ENCODE results near the gene SCNN1B. TPM values are rescaled to one million over a fixed set of nuclear protein-coding genes. Genes with fewer than 3 reads are reported as not detected.
"Not testable (repeated sequence)": the region's sequence is repeated elsewhere in the genome, so short reads cannot be mapped to it uniquely, and the experiment has no call there.

SCNN1B gene
- total RNA-seq, 1 experiment from 2014 or later: not detected

DNA sequence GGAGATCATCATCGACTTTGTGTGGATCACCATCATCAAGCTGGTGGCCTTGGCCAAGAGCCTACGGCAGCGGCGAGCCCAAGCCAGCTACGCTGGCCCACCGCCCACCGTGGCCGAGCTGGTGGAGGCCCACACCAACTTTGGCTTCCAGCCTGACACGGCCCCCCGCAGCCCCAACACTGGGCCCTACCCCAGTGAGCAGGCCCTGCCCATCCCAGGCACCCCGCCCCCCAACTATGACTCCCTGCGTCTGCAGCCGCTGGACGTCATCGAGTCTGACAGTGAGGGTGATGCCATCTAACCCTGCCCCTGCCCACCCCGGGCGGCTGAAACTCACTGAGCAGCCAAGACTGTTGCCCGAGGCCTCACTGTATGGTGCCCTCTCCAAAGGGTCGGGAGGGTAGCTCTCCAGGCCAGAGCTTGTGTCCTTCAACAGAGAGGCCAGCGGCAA lies 78.4 kb downstream of the SCNN1B start:
- no peak for DNase-seq (ENCODE audit: low read depth)

DNA sequence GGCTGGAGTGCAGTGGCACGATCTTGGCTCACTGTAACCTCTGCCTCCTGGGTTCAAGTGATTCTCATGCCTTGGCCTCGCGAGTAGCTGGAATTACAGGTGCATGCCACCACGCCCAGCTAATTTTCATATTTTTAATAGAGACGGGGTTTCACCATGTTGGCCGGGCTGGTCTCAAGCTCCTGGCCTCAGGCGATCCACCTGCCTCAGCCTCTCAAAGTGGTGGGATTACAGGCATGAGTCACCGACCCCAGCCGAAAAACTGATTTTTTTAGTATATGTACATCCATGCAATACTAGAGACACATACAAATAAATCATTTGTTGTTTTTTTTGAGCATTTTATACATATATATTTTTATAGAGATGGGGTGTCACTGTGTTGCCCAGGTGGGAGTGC lies 79.6 kb downstream of the SCNN1B start:
- DNase-seq (ENCODE audit: low read depth): not testable (repeated sequence)

DNA sequence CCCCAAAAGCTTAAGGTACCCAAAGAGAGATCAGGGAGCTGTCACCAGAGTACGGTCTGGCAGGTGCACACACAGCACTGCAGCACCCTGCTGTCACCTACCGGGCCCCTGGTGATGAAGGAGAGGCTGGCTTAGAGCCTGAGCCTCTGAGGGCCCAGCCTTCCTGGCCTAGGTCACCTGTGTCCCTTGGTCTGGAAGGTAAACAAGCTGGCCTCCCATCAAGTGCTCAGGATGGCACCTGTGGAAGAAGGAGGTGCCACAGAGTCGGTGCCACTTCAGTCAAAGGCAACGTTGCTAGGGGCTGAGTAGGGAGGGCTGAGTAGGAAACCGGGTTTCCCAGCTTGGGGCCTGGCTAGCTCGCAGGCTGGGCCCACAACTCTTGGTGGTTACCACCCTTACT lies 80.2 kb downstream of the SCNN1B start:
- DNase-seq (ENCODE audit: low read depth): no peak

DNA sequence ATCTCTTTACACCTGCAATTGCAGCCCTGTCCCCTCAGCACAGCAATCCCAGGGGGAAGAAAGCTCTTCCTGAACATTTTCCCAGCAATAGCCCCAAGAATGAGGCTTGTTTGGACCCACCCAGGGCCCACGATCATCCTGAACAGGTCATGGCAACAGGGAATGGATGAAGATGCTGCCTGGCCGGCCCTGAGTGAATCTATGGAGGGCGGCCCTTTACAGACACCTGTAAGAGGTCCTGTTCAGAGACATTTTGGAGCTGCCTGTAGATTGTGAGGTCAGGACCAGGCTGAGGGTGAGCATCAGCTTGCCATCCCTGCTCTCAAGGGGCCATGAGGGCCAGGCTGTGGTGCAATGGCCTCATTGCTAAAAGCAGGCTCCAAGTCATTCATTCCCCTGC lies 81.8 kb downstream of the SCNN1B start:
- no peak for DNase-seq (ENCODE audit: low read depth)

DNA sequence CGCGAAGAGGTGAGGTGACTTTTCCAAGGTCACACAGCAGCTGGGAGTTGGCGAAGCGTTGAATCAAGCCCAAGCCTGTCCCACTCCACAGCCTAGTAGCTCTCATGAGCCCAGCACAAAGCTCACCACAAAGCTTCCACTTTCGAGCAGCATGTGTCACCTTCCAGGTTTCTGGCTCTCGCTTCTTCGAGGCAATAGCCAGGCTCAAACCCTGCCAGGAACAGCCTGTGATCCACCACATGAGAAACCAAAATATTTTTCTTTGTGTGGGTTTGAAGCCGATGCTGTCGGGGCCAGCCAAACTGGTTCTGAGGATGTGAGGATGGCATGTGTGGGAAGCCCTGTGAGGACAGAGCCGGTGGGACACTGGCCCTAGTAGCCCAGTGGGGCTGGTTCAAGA lies 82.8 kb downstream of the SCNN1B start:
- no peak for DNase-seq (ENCODE audit: low read depth)

DNA sequence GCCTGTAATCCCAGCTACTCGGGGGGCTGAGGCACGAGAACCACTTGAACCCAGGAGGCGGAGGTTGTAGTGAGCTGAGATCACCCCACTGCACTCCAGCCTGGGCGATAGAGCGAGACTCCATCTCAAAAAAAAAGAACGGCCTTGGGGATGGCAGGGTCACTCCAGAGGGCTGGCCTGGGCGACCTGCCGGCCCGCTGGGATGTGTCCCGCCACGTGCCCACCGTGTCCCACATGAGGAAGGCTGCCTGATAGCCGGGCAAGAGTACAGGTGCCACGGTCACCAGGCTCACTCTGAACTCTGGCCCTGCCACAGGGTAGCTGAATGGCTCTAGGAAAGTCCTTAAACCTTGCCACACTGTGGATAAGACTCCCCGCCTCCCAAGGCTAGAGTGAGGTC lies 83.3 kb downstream of the SCNN1B start:
- no peak for DNase-seq (ENCODE audit: low read depth)

DNA sequence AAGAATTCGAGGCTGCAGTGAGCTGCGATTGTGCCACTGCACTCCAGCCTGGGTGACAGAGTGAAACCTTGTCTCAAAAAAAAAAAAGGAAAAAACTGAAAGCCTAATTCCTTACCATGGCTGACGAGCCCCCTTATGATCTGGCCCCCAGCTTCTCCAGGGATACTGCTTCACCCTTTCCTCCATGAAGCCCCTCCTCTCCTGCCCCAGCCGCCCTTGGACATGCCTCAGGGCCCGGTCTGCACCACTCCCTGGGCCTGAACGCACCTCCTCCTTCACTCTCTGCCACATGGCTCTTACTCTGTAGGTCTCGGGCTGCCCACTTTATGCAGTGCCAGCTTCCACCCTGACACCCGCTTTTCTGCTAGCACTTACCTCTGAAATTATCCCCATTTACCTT lies 85.6 kb downstream of the SCNN1B start:
- no peak for DNase-seq (ENCODE audit: low read depth)

DNA sequence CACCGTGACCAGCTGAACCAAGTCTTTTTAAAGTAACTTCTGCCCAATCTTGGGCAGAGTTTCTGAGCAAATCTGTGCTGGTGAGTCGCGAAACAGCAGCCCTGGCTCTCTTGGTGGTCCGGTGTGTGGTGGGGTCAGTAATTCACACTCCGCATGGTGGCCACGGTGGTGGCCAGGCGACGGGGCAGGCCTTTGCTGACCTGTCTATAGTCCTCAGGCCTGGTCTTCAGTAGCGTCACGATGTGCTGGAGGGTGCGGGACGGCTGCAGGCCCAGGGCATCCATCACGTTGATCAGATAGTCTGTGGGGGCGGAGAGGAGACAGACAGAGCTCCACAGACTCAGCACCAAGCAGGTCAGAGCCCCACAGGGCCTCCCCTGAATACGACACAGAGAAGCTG lies 86.7 kb downstream of the SCNN1B start:
- no peak for DNase-seq (ENCODE audit: low read depth)

DNA sequence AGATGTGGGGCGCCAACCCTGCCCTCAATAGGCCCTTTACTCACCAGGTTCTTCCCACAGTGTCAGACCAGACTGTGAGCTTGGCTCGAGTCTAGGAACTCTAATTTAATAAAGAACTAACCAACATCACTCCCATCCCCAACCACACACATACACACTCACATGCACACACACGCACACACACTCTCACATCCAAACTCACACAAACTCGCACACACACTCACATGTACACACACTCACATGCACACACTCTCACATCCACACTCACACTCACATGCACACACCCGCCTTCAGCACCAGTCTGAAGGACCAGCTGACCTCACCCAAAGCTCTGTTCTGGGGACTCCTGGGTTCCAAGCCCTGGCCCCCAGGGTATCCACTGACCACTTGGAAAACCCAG lies 87.1 kb downstream of the SCNN1B start:
- no peak for DNase-seq (ENCODE audit: low read depth)

DNA sequence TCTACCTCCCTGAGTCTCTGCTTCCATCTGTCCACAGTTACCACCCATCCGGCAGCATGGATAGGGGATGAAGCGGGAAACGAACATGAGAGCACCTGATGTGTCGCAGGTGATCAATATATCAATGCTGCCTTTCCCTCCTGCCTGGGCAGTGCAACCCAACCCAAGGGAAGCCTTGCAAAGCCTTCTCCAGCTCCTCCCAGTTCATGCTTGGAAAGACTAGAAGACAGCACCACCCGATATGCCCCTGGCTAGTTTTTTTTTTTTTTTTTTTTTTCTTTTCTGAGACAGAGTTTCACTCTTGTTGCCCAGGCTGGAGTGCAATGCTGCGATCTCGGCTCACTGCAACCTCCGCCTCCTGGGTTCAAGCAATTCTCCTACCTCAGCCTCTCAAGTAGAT lies 87.8 kb downstream of the SCNN1B start:
- DNase-seq (ENCODE audit: low read depth): not testable (repeated sequence)

DNA sequence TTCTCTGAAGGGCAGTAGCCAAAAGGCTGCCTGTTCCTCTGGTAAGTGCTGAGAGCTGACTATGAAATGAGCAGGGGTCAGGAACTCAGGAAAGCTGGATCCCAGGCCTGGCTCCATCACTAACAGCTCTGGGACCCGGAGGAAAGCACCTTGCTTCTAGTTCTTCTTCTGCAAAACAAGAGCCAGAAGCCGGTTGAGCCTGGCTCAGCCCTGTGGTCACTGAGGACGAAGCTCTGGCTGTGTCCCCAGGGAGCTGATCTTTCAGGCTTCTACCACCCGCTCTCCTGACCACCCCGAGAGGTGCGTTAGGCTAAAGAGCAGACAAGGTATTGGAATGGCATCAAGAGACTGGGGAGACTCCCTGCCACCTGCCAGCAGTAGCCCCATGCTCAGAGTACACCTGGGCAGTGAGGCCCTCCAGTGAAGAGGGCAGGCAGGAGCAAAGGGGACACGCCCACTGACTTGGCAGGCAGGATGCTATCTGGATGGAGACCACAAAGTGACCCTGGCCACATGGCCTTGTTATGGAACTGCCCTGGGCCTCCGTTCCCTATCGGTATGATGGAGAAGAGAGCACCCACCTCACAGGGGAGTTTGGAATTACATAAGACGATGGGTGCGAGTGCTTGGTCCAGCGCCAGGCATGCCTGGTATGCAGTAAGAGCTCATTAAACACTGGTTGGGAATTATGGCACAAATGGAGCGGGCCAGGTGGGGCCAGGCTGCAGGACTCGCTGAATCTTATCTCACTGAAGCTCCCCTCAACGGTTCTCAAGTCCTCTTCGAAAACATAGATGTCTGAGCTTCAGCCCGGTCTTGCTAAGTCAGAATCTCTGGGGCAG lies 89.5 kb downstream of the SCNN1B start:
- no peak for DNase-seq (ENCODE audit: low read depth)

DNA sequence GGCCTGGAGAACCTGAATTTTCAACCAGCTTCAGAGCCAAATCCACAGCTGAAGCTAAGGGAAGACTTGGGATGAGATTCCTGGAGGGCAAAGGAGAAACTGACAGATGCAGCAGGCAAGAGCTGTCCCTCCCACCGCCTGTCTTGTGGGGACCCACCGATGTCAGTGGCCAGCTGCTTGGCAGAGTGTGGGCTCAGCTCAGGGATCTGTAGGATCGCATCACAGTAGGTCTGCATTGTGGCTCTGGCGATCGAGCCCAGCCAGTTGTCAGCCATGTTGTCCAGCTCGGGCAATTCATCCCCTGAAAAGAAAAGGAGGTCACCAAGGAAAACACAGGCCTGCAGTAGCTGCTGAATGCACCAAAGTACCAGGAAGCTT lies 90.1 kb downstream of the SCNN1B start:
- DNase-seq (ENCODE audit: low read depth): no peak

DNA sequence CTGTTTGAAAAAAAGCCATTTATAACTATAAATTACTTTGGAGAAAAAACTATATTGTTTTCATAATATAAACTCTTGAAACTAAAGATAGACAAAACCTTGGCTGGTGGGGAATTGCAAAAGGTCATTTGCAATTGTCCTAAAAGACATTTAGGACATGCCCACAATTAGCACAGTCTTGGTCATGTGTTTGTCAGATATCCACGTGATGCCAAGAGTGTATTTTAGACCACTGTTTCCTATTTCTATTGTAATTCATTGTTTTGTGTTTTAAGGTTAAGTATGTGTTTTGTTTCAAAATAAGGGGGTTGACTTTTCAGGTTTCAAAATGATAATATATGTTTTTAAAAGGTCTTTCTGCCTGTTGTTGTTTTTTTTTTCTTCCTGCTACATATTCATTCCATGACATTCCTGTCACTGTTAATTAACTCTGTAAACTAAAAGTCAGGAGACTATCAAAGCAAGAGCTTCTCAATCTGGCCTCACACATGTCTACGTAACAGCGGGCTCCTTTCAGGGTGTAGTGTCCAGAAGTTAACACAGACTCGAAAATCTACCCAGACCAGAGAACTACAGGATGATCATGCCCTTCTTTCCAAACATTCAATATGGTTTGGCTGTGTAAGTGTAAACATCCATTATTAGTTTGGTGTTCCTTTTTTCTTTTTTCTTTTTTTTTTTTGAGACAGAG lies 92.2 kb downstream of the SCNN1B start:
- no peak for DNase-seq (ENCODE audit: low read depth)

DNA sequence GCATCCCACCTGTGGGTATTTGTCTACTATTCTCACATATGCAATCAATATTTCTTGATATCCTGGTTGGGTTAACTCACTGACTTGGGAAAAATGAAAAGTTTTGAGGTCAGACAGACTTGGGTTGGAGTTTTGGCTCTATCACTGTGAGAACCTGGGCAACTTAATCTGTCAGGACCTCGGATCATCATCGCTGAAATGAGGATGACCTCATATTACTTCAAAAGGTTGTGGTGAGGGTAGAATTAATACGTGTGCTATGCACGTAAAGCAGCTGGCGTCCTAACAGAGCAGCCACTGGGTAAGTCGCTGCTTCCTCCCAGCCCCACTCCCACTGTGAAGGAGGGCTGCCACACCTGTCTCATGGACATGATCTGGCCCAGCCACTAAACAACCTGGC lies 93.6 kb downstream of the SCNN1B start:
- no peak for DNase-seq (ENCODE audit: low read depth)

DNA sequence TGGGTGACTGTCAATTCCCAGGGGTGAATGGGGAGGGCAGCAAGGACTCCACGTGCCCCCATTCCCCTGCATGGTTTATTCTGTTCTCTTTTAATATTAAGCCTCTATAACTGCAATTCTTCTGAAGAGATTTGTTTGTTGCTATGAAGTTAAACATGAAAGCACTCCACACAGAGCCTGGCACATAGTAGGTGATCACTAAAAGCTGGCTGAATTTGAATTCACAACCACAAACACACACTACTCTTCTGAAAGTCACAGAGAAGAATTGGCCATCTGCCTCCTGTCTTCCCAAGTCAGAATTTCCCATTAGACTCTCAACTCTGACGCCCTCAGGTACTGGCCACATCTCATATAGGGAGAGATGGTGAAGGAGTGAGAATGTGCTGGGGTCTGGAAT lies 95.4 kb downstream of the SCNN1B start:
- no peak for DNase-seq (ENCODE audit: low read depth)

DNA sequence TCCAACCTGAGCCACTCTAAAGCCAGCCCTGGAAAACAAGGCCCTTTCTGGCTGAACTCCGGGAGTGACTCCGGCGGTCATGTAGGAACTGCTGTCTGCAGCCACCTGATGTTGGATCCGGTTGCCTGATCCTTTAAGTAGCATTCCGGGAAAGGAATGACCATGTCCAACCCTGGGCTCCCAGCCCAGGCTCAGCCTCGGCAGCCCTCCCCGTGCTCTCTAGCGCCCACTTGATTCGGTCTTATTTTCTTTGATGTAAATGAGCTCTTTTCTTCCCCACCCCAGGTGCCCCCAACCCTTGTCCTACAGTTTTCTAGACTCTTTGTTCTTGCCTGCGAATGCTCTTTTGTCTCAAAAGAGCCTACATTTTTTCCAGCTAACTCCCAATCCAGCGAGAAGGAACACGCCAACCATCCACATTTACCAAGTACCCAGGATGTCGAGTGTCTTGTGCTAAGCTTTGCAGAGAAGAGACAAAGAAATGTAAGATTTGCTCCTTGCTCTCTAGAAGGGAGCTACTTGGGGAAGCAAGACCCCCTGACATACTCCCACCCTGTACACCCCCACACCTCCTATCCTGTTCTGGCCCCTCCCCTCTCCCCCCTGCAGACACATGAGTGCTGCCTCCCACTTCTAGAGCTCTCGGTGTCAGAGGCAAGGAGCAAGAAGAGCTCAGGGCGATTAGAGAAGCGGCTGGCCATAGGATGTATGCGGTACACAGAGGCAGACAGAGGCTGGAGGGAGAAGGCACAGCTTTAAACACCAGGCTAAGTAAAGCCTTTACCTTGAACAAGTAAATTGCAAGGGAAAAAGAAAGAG lies 97.1 kb downstream of the SCNN1B start:
- no peak for DNase-seq (ENCODE audit: low read depth)

DNA sequence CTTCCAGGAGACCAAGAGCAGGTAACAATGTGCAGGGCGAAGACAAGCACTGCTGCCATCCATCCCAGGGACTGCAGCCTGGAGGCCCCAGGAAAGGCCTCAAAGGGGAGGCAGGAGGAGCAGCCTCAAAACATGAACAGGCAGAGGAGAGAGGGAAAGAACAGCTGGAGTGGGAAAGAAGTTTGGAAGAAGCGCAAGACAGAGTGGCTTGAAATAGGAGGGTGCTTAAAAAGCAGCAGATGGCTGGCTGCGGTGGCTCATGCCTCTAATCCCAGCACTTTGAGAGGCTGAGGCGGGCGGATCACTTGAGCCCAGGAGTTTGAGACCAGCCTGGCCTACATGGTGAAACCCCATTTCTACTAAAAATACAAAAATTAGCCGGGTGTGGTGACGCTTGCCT lies 98.3 kb downstream of the SCNN1B start:
- not testable (repeated sequence) for DNase-seq (ENCODE audit: low read depth)

DNA sequence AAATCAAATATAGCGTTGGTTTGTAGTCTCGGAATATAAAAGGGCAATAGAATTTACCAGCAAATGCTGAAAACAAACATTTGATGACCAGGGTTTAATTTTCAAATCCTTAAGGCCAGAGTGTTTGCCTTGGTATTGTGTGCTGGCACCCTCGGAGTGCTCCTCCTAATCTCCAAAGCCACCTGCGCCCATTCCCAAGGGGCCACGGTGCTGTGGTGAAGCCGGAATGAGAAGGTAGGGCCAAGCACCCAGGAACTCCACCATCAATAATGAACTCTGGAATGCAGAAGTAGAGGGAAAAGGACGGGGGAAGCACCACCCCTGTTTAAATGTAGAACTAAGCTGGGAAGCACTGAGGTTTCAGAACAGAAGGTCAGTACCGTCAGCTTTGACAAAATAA lies 99.0 kb downstream of the SCNN1B start:
- DNase-seq (ENCODE audit: low read depth): no peak

DNA sequence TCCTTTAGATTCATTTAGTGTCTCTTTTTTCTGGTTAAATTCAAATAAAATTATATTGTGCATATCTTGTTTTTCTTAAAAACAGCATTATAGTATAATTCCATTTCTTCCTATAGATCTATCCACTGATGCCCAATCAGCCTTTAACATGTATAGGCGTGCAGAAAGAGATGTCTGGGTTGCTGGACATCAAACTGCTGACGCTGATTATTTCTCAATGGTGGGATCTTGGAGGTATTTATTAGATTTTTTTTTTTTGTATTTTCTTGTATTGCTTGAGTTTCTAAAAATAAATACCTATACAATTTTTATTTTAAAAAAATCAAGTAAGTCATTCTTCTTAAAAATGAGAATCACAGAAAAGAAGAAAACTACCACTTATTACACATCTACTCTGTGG lies 100.0 kb downstream of the SCNN1B start:
- DNase-seq (ENCODE audit: low read depth): no peak

DNA sequence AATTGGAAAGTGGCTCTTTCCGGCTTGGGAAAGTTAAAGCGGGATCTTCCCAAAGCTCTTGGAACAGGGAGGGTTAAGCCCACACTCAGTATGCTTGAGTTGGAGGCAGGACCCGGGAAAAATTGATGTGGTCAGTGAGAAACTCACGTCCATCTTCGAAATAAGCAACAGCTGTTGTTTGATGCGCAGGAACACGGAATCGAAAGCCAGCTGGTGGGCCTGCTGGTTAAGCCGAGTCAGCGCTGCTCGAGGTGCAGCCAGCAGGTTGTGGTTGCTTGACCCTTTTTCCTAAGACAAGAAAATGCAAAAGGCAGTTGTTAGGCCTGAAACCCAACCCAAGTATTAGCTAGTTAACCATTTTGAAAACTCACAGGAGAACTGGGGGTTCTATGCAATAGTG lies 101.4 kb downstream of the SCNN1B start:
- DNase-seq (ENCODE audit: low read depth): no peak

DNA sequence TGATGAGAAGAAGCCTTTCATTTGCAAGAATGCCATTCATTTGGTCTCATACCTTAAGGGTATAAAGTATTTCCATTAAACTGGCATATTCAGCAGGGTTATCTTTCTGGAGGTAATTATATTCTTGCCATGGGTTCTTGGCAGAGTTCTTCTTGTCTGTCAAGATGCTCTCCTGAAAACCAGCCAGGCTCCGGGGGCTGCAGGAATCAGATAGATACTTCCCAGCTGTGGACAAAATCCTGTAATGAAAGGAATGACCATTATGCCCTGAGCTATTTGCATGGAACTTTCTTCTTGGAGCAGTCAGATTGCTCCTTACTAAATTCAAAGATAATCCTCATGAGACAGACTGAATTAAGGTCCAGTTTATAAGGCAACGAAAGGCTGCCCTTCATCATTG lies 103.9 kb downstream of the SCNN1B start:
- DNase-seq (ENCODE audit: low read depth): no peak

DNA sequence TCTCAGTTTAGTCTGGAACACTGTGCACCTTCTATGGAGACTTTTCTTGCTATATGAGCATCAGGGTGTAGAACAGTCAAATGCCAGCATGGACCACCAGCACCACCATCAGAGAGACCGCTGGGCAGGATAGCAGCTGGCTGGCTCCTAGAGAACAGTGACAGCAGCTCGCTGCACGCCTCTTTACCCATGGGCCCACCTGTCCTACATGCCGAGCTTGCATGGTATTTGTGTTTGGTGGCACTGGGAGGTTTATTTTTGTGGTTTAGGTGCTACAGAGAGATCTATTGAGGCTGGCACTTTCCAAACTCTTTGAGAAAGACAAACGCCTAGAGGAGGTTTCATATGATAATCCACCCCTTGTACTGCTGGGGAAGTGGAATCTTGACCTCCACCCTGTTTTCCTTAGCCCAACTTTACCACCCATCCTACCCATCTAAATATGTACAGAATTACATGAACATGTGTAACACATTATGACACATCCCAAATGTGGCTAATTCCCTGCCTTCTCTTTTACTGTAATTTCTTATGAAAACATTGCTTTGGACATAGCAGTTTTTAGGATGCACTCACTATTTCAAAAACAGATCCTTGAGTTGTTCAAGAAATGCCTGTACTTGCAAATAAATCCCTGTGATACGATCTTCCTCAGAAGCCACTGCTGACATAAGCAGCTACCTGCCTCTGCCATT lies 104.6 kb downstream of the SCNN1B start:
- DNase-seq (ENCODE audit: low read depth): no peak

Measured in M059J (cell line).